Measurements from ENCODE around the gene KCTD3.

Gene KCTD3

GRCh38 chr1:215606564-215607168, 39.6 kb downstream of the KCTD3 start:
- no peak for DNase-seq

DNA sequence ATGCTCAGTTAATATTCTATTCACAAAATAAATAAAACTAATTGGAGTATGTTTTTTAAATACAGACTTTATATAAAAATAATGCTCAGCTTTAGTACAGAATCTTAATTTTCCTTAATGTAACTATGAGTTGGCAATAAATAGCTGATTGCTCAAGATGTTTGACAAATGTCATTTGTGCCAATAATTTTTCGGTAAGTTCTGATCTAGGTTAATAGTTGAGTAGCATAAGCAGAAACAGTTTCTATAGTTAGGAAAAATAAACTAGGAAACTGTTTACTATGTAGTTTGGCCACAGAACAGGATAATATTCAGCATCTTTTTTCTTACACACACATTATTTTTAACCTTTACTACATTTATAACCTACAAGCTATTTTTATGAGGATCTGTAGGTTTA, 40.3 kb downstream of the KCTD3 start:
- no peak for DNase-seq

- DNase-seq, result no peak
These were observed 41.5 kb downstream of the KCTD3 start for GRCh38 chr1:215608646-215609045.

GRCh38 chr1:215612391-215612790, 45.3 kb downstream of the KCTD3 start:
- DNase-seq, result no peak

GRCh38 chr1:215617979-215618378, 50.9 kb downstream of the KCTD3 start:
- no peak for DNase-seq

DNA sequence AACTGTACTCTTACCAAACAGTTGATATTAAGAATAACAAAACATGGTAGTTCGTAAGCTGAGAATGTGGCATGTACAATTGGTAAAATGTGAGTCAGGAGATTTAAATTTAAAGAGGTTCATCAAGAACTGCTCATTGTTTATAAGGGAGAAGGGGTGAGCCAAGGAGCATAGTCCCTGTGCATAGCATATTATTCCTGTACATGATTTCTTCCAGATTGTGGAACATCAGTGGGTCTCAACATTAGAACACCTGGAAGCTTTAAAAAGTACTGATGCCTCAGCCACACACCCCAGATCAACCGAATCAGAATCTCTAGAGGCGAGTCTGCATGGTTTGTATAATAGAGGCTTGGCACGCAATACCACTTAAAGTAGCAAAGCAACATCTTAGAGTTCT, 56.1 kb downstream of the KCTD3 start:
- DNase-seq, result no peak

GRCh38 chr1:215625949-215626348, 58.8 kb downstream of the KCTD3 start:
- no peak for DNase-seq

GRCh38 chr1:215631040-215631439, 63.9 kb downstream of the KCTD3 start:
- no peak for DNase-seq

- no peak for DNase-seq
These were observed 64.4 kb downstream of the KCTD3 start for GRCh38 chr1:215631489-215631888.

- no peak for DNase-seq
These were observed 68.7 kb downstream of the KCTD3 start for GRCh38 chr1:215635827-215636226.

DNA sequence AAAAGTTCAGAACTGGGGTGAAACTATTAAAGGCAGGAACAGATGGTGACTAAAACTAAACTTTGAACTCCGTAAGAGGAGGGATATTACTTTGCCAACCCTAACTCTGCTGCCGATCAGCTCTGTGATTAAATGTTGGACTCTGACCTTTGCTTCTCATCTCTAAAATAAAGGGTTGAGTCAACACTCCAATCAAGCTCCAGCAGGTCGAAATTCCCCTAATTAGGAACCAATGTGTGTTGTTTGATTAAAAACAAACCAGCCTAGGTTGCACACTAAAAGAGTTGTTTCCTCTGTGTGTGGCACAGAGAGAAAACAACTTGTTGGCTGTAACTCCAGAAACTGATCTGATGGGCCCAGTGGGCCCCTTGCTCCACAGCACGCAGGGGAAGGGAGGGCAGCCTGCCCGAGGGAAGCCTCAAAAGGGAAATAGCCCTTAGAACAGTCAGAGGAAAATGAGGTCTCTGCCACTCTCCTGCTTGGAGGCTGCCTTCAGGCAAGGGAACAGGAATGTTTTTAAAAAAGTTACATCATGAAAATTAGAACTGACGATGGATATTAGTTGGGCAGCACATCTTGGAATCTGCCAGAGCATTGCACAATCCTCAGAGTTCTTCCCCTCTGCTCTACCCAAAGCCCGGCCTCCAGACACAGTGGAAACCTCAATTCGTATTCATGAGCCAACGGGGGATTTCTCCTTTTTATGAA, 69.3 kb downstream of the KCTD3 start:
- no peak for DNase-seq

DNA sequence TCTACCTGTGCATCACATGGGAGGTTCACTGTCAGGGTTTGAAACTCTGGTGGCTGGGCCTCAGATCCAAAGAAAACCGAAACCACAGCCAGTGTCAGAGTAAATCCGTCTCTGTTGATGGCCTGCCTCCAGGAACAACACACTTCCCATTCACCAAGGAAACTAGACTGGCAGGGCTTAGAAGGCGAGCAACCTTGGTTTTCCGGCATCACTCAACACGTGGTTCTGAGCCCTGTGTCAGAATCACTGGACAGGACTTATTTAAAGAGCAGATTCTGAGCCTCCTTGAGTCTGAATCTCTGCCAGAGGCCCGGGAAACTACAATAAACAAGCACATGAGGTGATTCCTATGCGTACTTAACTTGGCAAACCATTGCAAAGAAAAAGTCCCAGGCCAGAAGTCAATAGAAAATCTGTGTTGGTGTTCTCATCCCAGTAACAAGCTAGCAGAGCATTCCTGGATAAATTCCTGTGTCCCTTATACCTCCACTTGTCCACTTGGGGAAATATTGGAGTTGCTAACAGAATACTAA, 70.0 kb downstream of the KCTD3 start:
- DNase-seq, result no peak

DNA sequence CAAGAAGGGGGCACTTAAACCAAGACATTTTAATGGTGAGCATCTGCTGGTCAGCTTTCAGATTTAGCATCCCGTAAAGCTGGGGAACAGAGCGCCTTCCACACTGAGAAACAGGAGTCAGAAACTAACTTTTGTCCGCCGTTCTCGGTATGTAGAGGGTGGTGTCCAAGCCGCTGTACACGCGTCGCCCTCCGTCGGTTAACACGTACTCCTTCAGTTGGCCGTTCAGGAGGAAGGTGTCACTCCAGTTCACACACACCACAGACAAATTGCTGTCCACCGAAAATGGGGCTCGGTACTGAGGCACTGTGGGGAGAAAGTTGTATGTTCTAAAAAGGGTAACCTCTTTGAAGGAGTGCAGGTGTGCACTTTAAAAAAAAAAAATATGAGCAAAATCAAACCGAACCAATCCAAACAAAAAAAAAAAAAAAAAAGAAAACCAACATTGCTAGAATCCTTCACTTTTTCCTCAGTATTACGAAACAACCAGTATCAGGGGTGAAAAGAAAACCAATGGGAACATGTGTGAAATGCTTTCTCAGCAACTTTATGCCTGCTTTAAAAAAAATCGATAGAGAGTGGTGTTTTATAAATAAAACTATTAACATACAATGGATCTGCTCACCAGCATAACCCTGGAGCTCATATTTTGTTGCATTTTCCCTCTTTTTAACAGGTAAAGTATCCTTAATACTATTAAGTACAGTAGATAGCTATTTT, 73.5 kb downstream of the KCTD3 start:
- no peak for DNase-seq

- DNase-seq, result no peak
These were observed 76.7 kb downstream of the KCTD3 start for GRCh38 chr1:215643592-215644321.

GRCh38 chr1:215645182-215645581, 78.1 kb downstream of the KCTD3 start:
- no peak for DNase-seq

GRCh38 chr1:215645861-215646260, 78.8 kb downstream of the KCTD3 start:
- no peak for DNase-seq

DNA sequence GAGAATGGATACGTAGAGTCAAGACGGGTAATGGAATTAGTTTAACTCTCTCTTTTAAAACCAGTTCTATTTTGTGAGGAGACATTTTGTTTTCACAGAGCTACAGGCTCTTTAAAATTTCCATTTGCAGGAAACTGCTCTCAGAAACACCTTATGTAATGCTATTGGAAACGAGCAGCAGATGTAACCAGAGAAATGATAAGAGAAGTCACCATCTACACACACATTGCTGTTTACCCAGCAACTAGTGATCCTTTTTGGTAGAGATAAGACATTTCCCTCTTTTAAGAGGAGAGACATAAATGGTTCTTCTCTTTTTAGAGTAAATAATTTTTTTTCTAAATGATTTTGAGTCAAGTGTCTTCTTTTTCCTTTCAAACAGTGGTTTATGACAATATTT, 80.6 kb downstream of the KCTD3 start:
- DNase-seq, result no peak

DNA sequence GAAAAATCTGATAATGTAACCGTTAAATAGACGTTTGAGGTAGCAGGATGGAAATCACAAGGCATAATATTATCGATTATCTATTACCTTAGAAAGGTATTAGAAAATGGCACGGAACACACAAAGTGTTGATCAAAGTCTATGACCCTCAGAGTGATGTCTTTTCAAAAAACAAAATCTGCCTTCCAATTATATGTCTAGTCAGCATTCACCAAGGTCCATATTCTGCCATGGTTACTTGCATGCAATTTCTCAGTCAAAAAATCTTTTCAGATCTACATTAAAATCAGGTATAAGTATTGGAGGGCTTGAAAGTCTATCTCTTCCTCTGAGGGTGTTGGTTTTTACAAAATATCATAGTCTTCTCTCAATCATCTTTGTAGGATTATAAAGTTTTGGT, 81.9 kb downstream of the KCTD3 start:
- DNase-seq, result no peak

DNA sequence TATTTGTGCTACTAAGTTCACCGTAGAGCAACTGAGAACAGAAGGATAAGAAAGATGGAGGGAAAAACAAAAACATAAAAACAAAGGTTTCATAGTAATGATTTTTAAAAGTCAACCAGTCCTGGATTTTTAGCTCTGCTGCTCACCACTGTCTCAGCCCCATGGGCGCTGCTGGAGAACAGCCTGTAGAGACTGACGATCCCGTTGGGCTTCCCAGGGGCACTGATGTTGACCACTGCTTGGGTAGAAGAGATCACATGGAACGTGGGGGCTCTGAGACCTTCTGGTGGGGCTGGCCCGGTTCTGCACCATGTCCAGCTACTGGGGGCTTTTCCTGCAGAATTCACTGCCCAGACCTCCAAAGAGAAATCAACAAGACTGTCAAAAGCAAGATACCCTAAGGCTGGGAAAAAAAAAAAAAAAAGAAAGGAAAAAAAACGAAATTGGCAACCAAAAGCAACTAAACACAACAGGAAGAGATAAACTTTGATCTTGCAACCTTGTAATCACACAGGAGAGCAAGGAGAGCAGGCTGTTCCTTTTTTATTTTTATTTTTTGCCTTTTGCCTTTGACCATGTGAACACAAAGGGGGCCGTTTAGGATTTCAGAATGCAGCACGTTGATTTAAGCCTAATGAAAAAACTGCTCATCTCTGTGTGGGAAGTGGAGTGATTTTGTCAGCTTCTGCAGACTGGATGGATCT, 83.5 kb downstream of the KCTD3 start:
- no peak for DNase-seq

DNA sequence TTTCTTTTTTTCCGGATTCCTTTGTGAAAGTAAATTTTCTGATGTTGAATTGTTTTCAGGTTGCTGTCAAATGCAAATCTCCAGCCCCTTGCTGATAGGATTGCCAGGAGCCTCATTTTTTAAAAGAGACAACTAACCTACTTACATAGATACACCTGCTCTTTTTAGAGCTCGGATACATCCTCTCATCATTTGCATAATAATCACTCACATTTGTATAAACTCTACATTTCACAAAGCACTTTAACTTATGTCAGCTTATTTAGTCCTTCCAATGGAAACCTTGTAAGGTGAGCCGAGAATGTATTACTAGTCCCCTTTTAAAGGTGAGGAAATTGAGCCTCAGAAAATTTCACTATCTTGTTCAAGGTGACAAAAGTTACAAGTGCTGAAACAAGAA, 84.8 kb downstream of the KCTD3 start:
- no peak for DNase-seq

- DNase-seq, result no peak
These were observed 85.3 kb downstream of the KCTD3 start for GRCh38 chr1:215652371-215652770.

GRCh38 chr1:215657047-215657446, 89.9 kb downstream of the KCTD3 start:
- no peak for DNase-seq

GRCh38 chr1:215660259-215660658, 93.2 kb downstream of the KCTD3 start:
- DNase-seq, result no peak

Measured in activated CD8-positive, alpha-beta memory T cell treated with anti-CD3 and anti-CD28 coated beads for 24 hours (primary cell).